ENCODE results near the gene IL16. TPM values are rescaled to one million over a fixed set of nuclear protein-coding genes. Genes with fewer than 3 reads are reported as not detected.

IL16 gene
- total and polyA plus RNA-seq, 2 donors (not counting 1 experiment from before 2014, with no cell fraction given) = 181 to 287 TPM

GRCh38 chr15:81152339-81152738, 44.3 kb upstream of the IL16 start:
- Histone ChIP-seq H3K4me2 (replicated peaks; ENCODE audit: low read depth, low read length, poor library complexity, severe bottlenecking) (no peak overlapping the region), H3K4me1 (ENCODE audit: control insufficient read depth in 2 of 2, insufficient read depth in 2 of 2, low read length in 2 of 2) (no peaks in the 10 kb centered on the region), H3K4me3 (ENCODE audit: control extremely low read depth in 1 of 5, extremely low read depth in 1 of 5, insufficient read depth in 1 of 5, low read depth in 2 of 5, low read length in 4 of 5) (no peak overlapping the region), H3K27me3 (replicated peaks in 1 of 4; ENCODE audit: control extremely low read depth in 1 of 4, control insufficient read depth in 3 of 4, insufficient read depth in 4 of 4, low read length in 3 of 4) (no peaks in the 10 kb centered on the region), H4K20me1 (ENCODE audit: control insufficient read depth, insufficient read depth, low read length, poor library complexity, severe bottlenecking) (no peaks in the 10 kb centered on the region), H3K36me3 (replicated peaks in 1 of 2; ENCODE audit: control extremely low read depth in 1 of 2, control insufficient read depth in 1 of 2, extremely low read depth in 1 of 2, insufficient read depth in 2 of 2, low read length in 1 of 2) (no peaks in the 10 kb centered on the region), H3K9me3 (ENCODE audit: control extremely low read depth in 1 of 3, control insufficient read depth in 2 of 3, insufficient read depth in 1 of 3, low read length in 2 of 3) (no peaks in the 10 kb centered on the region), H3K27ac (ENCODE audit: low read length in 2 of 2) (no peak overlapping the region), H3K9ac (ENCODE audit: low read length) (no peak overlapping the region), H2AFZ (ENCODE audit: insufficient read depth, low read depth, low read length, poor library complexity, severe bottlenecking) (no peak overlapping the region), H3K79me2 (ENCODE audit: control insufficient read depth, insufficient read depth, low read length) (no peaks in the 10 kb centered on the region)
- ATAC-seq (ENCODE audit: low read depth) (no peak), DNase-seq (no peak)
- peaks cover 13% of the 10 kb centered on the region for H3K27me3 Mint-ChIP-seq
- H3K4me1 Mint-ChIP-seq = no peaks in the 10 kb centered on the region
- no peak overlapping the region for H3K27ac Mint-ChIP-seq
- intact Hi-C loops (cut with micrococcal nuclease) = no loop called here
- H3K9me3 Mint-ChIP-seq (ENCODE audit: insufficient read depth) = no peaks in the 10 kb centered on the region
- no peak overlapping the region for H3K4me3 Mint-ChIP-seq
- 86% methylated on average over 1 of the region's 4 CpGs for WGBS (ENCODE audit: insufficient coverage)
- CTCF ChIA-PET = interaction anchor here (0.8 to 7.5 kb wide), 3 partner anchors 46 to 184 kb away, joined by 3 to 117 read pairs (median 5); no protein-coding TSS in a partner anchor
- POLR2A ChIA-PET = no interaction called here
- no peak for TF ChIP-seq EZH2 (IDR thresholded peaks at IDR 0.05; ENCODE audit: borderline replicate concordance, insufficient read depth, low read depth, low read length, poor library complexity, severe bottlenecking)
- no peak for TF ChIP-seq CTCF (IDR thresholded peaks at IDR 0.05)

- ChIA-PET CTCF (interaction anchor here (0.8 to 7.5 kb wide), 3 partner anchors 46 to 184 kb away, joined by 3 to 117 read pairs (median 5); no protein-coding TSS in a partner anchor), POLR2A (no interaction called here)
- H3K9me3 ChIP-seq (ENCODE audit: control extremely low read depth in 1 of 3, control insufficient read depth in 2 of 3, insufficient read depth in 1 of 3, low read length in 2 of 3) = no peaks in the 10 kb centered on the region
- intact Hi-C loops (cut with micrococcal nuclease) = no loop called here
- Mint-ChIP-seq H3K4me1 (no peaks in the 10 kb centered on the region), H3K27me3 (peaks cover 13% of the 10 kb centered on the region), H3K9me3 (ENCODE audit: insufficient read depth) (no peaks in the 10 kb centered on the region), H3K27ac (no peak overlapping the region), H3K4me3 (no peak overlapping the region)
- H3K27me3 ChIP-seq (replicated peaks in 1 of 4; ENCODE audit: control extremely low read depth in 1 of 4, control insufficient read depth in 3 of 4, insufficient read depth in 4 of 4, low read length in 3 of 4) = no peaks in the 10 kb centered on the region
- ATAC-seq (ENCODE audit: low read depth) (no peak), DNase-seq (no peak)
- H3K4me2 ChIP-seq (replicated peaks; ENCODE audit: low read depth, low read length, poor library complexity, severe bottlenecking) = no peak overlapping the region
- H3K4me1 ChIP-seq (ENCODE audit: control insufficient read depth in 2 of 2, insufficient read depth in 2 of 2, low read length in 2 of 2) = no peaks in the 10 kb centered on the region
- H3K36me3 ChIP-seq (replicated peaks in 1 of 2; ENCODE audit: control extremely low read depth in 1 of 2, control insufficient read depth in 1 of 2, extremely low read depth in 1 of 2, insufficient read depth in 2 of 2, low read length in 1 of 2) = no peaks in the 10 kb centered on the region
- TF ChIP-seq EZH2 (IDR thresholded peaks at IDR 0.05; ENCODE audit: borderline replicate concordance, insufficient read depth, low read depth, low read length, poor library complexity, severe bottlenecking) (no peak), CTCF (IDR thresholded peaks at IDR 0.05) (no peak)
- no peak overlapping the region for H2AFZ ChIP-seq (ENCODE audit: insufficient read depth, low read depth, low read length, poor library complexity, severe bottlenecking)
- H3K9ac ChIP-seq (ENCODE audit: low read length) = no peak overlapping the region
- no peak overlapping the region for H3K27ac ChIP-seq (ENCODE audit: low read length in 2 of 2)
- no peaks in the 10 kb centered on the region for H3K79me2 ChIP-seq (ENCODE audit: control insufficient read depth, insufficient read depth, low read length)
- H3K4me3 ChIP-seq (ENCODE audit: control extremely low read depth in 1 of 5, extremely low read depth in 1 of 5, insufficient read depth in 1 of 5, low read depth in 2 of 5, low read length in 4 of 5) = no peak overlapping the region
- 93% methylated on average over 3 of the region's 4 CpGs for WGBS (ENCODE audit: insufficient coverage)
- H4K20me1 ChIP-seq (ENCODE audit: control insufficient read depth, insufficient read depth, low read length, poor library complexity, severe bottlenecking) = no peaks in the 10 kb centered on the region
These were observed 43.9 kb upstream of the IL16 start for GRCh38 chr15:81152799-81153198.
